ENCODE data around the gene MAPK8.

DNA sequence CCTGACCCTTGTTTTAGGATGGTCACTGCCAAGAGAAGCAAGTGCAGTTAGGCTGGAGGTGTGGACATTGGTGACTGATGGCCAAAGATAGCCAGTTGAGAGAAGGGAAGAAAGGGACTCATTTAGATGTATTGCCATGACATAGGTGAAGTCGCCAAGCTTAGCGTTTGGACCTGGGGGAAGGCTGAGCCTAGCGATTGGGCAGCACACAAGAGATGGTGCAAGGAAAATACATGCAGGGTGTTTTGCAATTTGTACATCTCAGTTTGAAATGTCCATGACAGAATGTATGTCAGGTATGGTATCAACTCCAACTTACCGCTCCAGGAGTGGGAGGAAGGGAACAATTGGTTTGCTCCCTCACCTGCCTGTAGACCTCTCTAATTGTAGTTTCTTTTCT lies 134.3 kb downstream of the MAPK8 start:
- no peak for TF ChIP-seq CTCF (conservative IDR thresholded peaks at IDR 0.05; ENCODE audit: low read length)
- no peak for TF ChIP-seq EZH2phosphoT487 (IDR thresholded peaks at IDR 0.05; ENCODE audit: borderline replicate concordance, low read depth, low read length)

Measured in OCI-LY7 (cell line).